ENCODE measurements around the gene CUX1. TPM values are rescaled to one million over a fixed set of nuclear protein-coding genes. Genes with fewer than 3 reads are reported as not detected.
A peak's percentile ranks its signal among the peaks of the same experiment; 100 is the strongest.
"Not testable (repeated sequence)": the region's sequence is repeated elsewhere in the genome, so short reads cannot be mapped to it uniquely, and the experiment has no call there.

CUX1 gene
- total and polyA plus RNA-seq, 7 experiments from 2014 or later = 10.1 to 81.6 (median 42.5) TPM

- DNase-seq (no peak), ATAC-seq (no peak)
- Mint-ChIP-seq H3K9me3 (peaks cover 0 to 3% (median 0%) of the 10 kb centered on the region in 11 donors), H3K4me3 (no peak overlapping the region), H3K36me3 (no peaks in the 10 kb centered on the region), H3K4me1 (peaks cover 0 to 2% (median 0%) of the 10 kb centered on the region in 7 donors), H3K27ac (no peak overlapping the region), H3K27me3 (no peaks in the 10 kb centered on the region)
- CTCF ChIA-PET = no interaction called here
- Histone ChIP-seq H3K27ac (ENCODE audit: low read depth, low read length) (no peak overlapping the region), H3K36me3 (ENCODE audit: control insufficient read depth in 2 of 3, insufficient read depth in 3 of 3, low read length in 3 of 3) (no peaks in the 10 kb centered on the region), H3K9me3 (ENCODE audit: control insufficient read depth in 2 of 3, low read length in 3 of 3) (no peaks in the 10 kb centered on the region), H3K27me3 (ENCODE audit: control insufficient read depth in 2 of 2, insufficient read depth in 2 of 2, low read length in 2 of 2) (no peaks in the 10 kb centered on the region), H3K4me1 (ENCODE audit: control insufficient read depth in 2 of 2, insufficient read depth in 2 of 2, low read length in 2 of 2) (no peaks in the 10 kb centered on the region), H3K4me3 (ENCODE audit: low read length) (no peak overlapping the region)
- intact Hi-C loops (cut with micrococcal nuclease) = no loop called here
- POLR2A ChIA-PET = no interaction called here
These were observed 22.0 kb upstream of the CUX1 start for GRCh38 chr7:101795461-101795860.

- H3K27ac ChIP-seq (ENCODE audit: low read depth, low read length); intact Hi-C loops (cut with micrococcal nuclease); H3K4me1 Mint-ChIP-seq; H3K4me1 ChIP-seq (ENCODE audit: control insufficient read depth in 2 of 2, insufficient read depth in 2 of 2, low read length in 2 of 2); H3K9me3 ChIP-seq (ENCODE audit: control insufficient read depth in 2 of 3, low read length in 3 of 3); H3K4me3 ChIP-seq (ENCODE audit: low read length); H3K27me3 ChIP-seq (ENCODE audit: control insufficient read depth in 2 of 2, insufficient read depth in 2 of 2, low read length in 2 of 2); POLR2A ChIA-PET; H3K4me3 Mint-ChIP-seq; H3K36me3 ChIP-seq (ENCODE audit: control insufficient read depth in 2 of 3, insufficient read depth in 3 of 3, low read length in 3 of 3); H3K9me3 Mint-ChIP-seq; DNase-seq; ATAC-seq; H3K36me3 Mint-ChIP-seq; H3K27ac Mint-ChIP-seq; CTCF ChIA-PET; H3K27me3 Mint-ChIP-seq: not testable (repeated sequence)
These were observed 19.3 kb upstream of the CUX1 start for GRCh38 chr7:101798173-101798572.

GRCh38 chr7:101803203-101804087 lies 14.0 kb upstream of the CUX1 start:
- ChIA-PET POLR2A (no interaction called here), CTCF (interaction anchor here (1.1 kb wide), 1 partner anchor 11 kb away, joined by 3 read pairs; no protein-coding TSS in a partner anchor)
- ATAC-seq = no peak

GRCh38 chr7:101804088-101804963 lies 13.1 kb upstream of the CUX1 start:
- no peaks in the 10 kb centered on the region for H3K36me3 ChIP-seq (ENCODE audit: control insufficient read depth in 2 of 3, insufficient read depth in 3 of 3, low read length in 3 of 3)
- CTCF ChIA-PET = interaction anchor here (0.7 to 1.3 kb wide), 3 partner anchors 10 to 61 kb away, joined by 3 to 4 read pairs (median 3); no protein-coding TSS in a partner anchor
- peak; percentile 76 for ATAC-seq

More at GRCh38 chr7:101803203-101804087, 14.0 kb upstream of the CUX1 start:
- peaks cover 7 to 22% of the 10 kb centered on the region in 2 donors for H3K4me1 ChIP-seq (ENCODE audit: control insufficient read depth in 2 of 2, insufficient read depth in 2 of 2, low read length in 2 of 2)
- H3K4me3 Mint-ChIP-seq = peak overlapping the region; percentile 54 to 86 (median 76)
- H3K27me3 Mint-ChIP-seq = peaks cover 0 to 29% (median 13%) of the 10 kb centered on the region in 5 donors
- DNase-seq = no peak
- intact Hi-C loops (cut with micrococcal nuclease) = loop anchor here in 1 of 2 donors (1.0 kb wide), 1 partner anchor 11 kb away; no protein-coding TSS in a partner anchor
- peak overlapping the region in 5 of 9 donors; percentile 57 to 90 (median 77) for H3K27ac Mint-ChIP-seq
- H3K36me3 ChIP-seq (ENCODE audit: control insufficient read depth in 2 of 3, insufficient read depth in 3 of 3, low read length in 3 of 3) = no peaks in the 10 kb centered on the region
- no peaks in the 10 kb centered on the region for H3K36me3 Mint-ChIP-seq
- H3K4me1 Mint-ChIP-seq = peaks cover 14 to 34% (median 28%) of the 10 kb centered on the region in 7 donors
- H3K27ac ChIP-seq (ENCODE audit: low read depth, low read length) = no peak overlapping the region
- H3K9me3 ChIP-seq (ENCODE audit: control insufficient read depth in 2 of 3, low read length in 3 of 3) = no peaks in the 10 kb centered on the region
- no peaks in the 10 kb centered on the region for H3K27me3 ChIP-seq (ENCODE audit: control insufficient read depth in 2 of 2, insufficient read depth in 2 of 2, low read length in 2 of 2)
- H3K9me3 Mint-ChIP-seq = peaks cover 0 to 5% (median 0%) of the 10 kb centered on the region in 11 donors
- no peak overlapping the region for H3K4me3 ChIP-seq (ENCODE audit: low read length)

GRCh38 chr7:101804967-101805366 lies 12.5 kb upstream of the CUX1 start:
- Mint-ChIP-seq H3K4me1 (peaks cover 14 to 34% (median 28%) of the 10 kb centered on the region in 7 donors), H3K9me3 (peaks cover 0 to 5% (median 0%) of the 10 kb centered on the region in 11 donors), H3K36me3 (no peaks in the 10 kb centered on the region), H3K27ac (peak overlapping the region in 8 of 9 donors; percentile 3 to 76 (median 26)), H3K27me3 (peaks cover 0 to 31% (median 13%) of the 10 kb centered on the region in 5 donors), H3K4me3 (peak overlapping the region in 9 of 10 donors; percentile 20 to 86 (median 75))
- no peaks in the 10 kb centered on the region for H3K9me3 ChIP-seq (ENCODE audit: control insufficient read depth in 2 of 3, low read length in 3 of 3)
- POLR2A ChIA-PET = interaction anchor here (1.7 to 1.9 kb wide), 2 partner anchors 9 to 62 kb away, joined by 4 to 6 read pairs; no protein-coding TSS in a partner anchor
- peak; percentile 42 for ATAC-seq
- H3K4me1 ChIP-seq (ENCODE audit: control insufficient read depth in 2 of 2, insufficient read depth in 2 of 2, low read length in 2 of 2) = peaks cover 7 to 22% of the 10 kb centered on the region in 2 donors
- H3K27ac ChIP-seq (ENCODE audit: low read depth, low read length) = no peak overlapping the region
- no peaks in the 10 kb centered on the region for H3K36me3 ChIP-seq (ENCODE audit: control insufficient read depth in 2 of 3, insufficient read depth in 3 of 3, low read length in 3 of 3)
- no peak overlapping the region for H3K4me3 ChIP-seq (ENCODE audit: low read length)
- H3K27me3 ChIP-seq (ENCODE audit: control insufficient read depth in 2 of 2, insufficient read depth in 2 of 2, low read length in 2 of 2) = no peaks in the 10 kb centered on the region
- CTCF ChIA-PET = interaction anchor here (0.7 to 1.3 kb wide), 3 partner anchors 9 to 61 kb away, joined by 3 to 4 read pairs (median 3); no protein-coding TSS in a partner anchor
- peak in 5 of 9 donors; percentile 11 to 25 (median 16) for DNase-seq
- intact Hi-C loops (cut with micrococcal nuclease) = loop anchor here in 1 of 2 donors (1.0 kb wide), 1 partner anchor 9 kb away; no protein-coding TSS in a partner anchor

More at GRCh38 chr7:101804088-101804963, 13.1 kb upstream of the CUX1 start:
- no peak overlapping the region for H3K4me3 ChIP-seq (ENCODE audit: low read length)
- H3K36me3 Mint-ChIP-seq = no peaks in the 10 kb centered on the region
- H3K4me1 Mint-ChIP-seq = peaks cover 14 to 34% (median 28%) of the 10 kb centered on the region in 7 donors
- intact Hi-C loops (cut with micrococcal nuclease) = loop anchor here in 1 of 2 donors (1.0 kb wide), 1 partner anchor 10 kb away; no protein-coding TSS in a partner anchor
- peaks cover 7 to 22% of the 10 kb centered on the region in 2 donors for H3K4me1 ChIP-seq (ENCODE audit: control insufficient read depth in 2 of 2, insufficient read depth in 2 of 2, low read length in 2 of 2)
- H3K9me3 Mint-ChIP-seq = peaks cover 0 to 5% (median 0%) of the 10 kb centered on the region in 11 donors
- H3K27ac Mint-ChIP-seq = peak overlapping the region in 8 of 9 donors; percentile 19 to 90 (median 76)
- POLR2A ChIA-PET = interaction anchor here (1.7 to 1.9 kb wide), 2 partner anchors 10 to 61 kb away, joined by 4 to 6 read pairs; no protein-coding TSS in a partner anchor
- no peaks in the 10 kb centered on the region for H3K9me3 ChIP-seq (ENCODE audit: control insufficient read depth in 2 of 3, low read length in 3 of 3)
- no peak overlapping the region for H3K27ac ChIP-seq (ENCODE audit: low read depth, low read length)
- DNase-seq = peak in 7 of 9 donors; percentile 33 to 75 (median 53)
- peak overlapping the region; percentile 54 to 86 (median 76) for H3K4me3 Mint-ChIP-seq
- peaks cover 0 to 31% (median 13%) of the 10 kb centered on the region in 5 donors for H3K27me3 Mint-ChIP-seq
- no peaks in the 10 kb centered on the region for H3K27me3 ChIP-seq (ENCODE audit: control insufficient read depth in 2 of 2, insufficient read depth in 2 of 2, low read length in 2 of 2)

- Histone ChIP-seq H3K9me3 (ENCODE audit: control insufficient read depth in 2 of 3, low read length in 3 of 3) (no peaks in the 10 kb centered on the region), H3K4me1 (ENCODE audit: control insufficient read depth in 2 of 2, insufficient read depth in 2 of 2, low read length in 2 of 2) (peaks cover 0 to under 1% of the 10 kb centered on the region in 2 donors), H3K36me3 (ENCODE audit: control insufficient read depth in 2 of 3, insufficient read depth in 3 of 3, low read length in 3 of 3) (peaks cover 0 to 3% (median 0%) of the 10 kb centered on the region in 3 experiments), H3K27me3 (ENCODE audit: control insufficient read depth in 2 of 2, insufficient read depth in 2 of 2, low read length in 2 of 2) (no peaks in the 10 kb centered on the region), H3K4me3 (ENCODE audit: low read length) (no peak overlapping the region), H3K27ac (ENCODE audit: low read depth, low read length) (no peak overlapping the region)
- no peak for ATAC-seq
- ChIA-PET CTCF (no interaction called here), POLR2A (no interaction called here)
- no peak overlapping the region for H3K27ac Mint-ChIP-seq
- intact Hi-C loops (cut with micrococcal nuclease) = loop anchor here (2.0 to 10.0 kb wide), 3 partner anchors 208 to 424 kb away; no protein-coding TSS in a partner anchor
- no peaks in the 10 kb centered on the region for H3K9me3 Mint-ChIP-seq
- H3K4me3 Mint-ChIP-seq = peak overlapping the region in 3 of 10 donors; percentile 35 to 44 (median 39)
- H3K36me3 Mint-ChIP-seq = no peaks in the 10 kb centered on the region
- peaks cover 0 to 36% (median 0%) of the 10 kb centered on the region in 5 donors for H3K27me3 Mint-ChIP-seq
- DNase-seq = no peak
- H3K4me1 Mint-ChIP-seq = peaks cover 5 to 14% (median 7%) of the 10 kb centered on the region in 7 donors
These were observed 4.8 kb upstream of the CUX1 start for GRCh38 chr7:101812595-101812994.
